WERI-Rb-1 (cell line): ENCODE data around the gene HSPB2.

Experiments used
- DNase-seq: peaks from one replicate; pipeline ENCODE4 v3.0.0-alpha.2; 2020
- H3K27ac ChIP-seq: fragments of 250-450 bp; sonication (Bioruptor Pico); 2 replicates; pipeline ENCODE4 v1.5.1; 2020; ENCODE audit warnings: mild to moderate bottlenecking, moderate library complexity
- H3K27me3 ChIP-seq: fragments of 250-450 bp; sonication (Bioruptor Pico); 2 replicates; pipeline ENCODE4 v1.5.1; 2021; ENCODE audit warnings: mild to moderate bottlenecking, low read depth, moderate library complexity; ENCODE audit not compliant: insufficient read depth, severe bottlenecking
- H3K36me3 ChIP-seq: fragments of 250-450 bp; sonication (Bioruptor Pico); 2 replicates; pipeline ENCODE4 v1.5.1; 2020; ENCODE audit warnings: mild to moderate bottlenecking, moderate library complexity
- H3K4me3 ChIP-seq: 2 replicates; pipeline ENCODE4 v1.5.1; 2011; ENCODE audit warnings: low read depth, mild to moderate bottlenecking, control low read depth, low read length
- H3K9me3 ChIP-seq: fragments of 250-450 bp; sonication (Bioruptor Pico); 2 replicates; pipeline ENCODE4 v1.5.1; 2021; ENCODE audit warnings: mild to moderate bottlenecking, moderate library complexity; ENCODE audit not compliant: severe bottlenecking
- TF ChIP-seq, protein P1 (sequence below): IDR thresholded peaks from 2 replicates; pipeline ENCODE4 v1.5.1; 2011; ENCODE audit warnings: low read depth, mild to moderate bottlenecking, control low read depth, inconsistent platforms, low read length

HSPB2 gene

GRCh38 chr11:111944139-111944538, 31.6 kb downstream of the HSPB2 start:
- H3K4me3 ChIP-seq = no peak overlapping the region
- DNase-seq = no peak
- peaks cover 18% of the 10 kb centered on the region for H3K36me3 ChIP-seq
- no peak overlapping the region for H3K27ac ChIP-seq
- no peaks in the 10 kb centered on the region for H3K9me3 ChIP-seq
- TF ChIP-seq, protein P1, sequence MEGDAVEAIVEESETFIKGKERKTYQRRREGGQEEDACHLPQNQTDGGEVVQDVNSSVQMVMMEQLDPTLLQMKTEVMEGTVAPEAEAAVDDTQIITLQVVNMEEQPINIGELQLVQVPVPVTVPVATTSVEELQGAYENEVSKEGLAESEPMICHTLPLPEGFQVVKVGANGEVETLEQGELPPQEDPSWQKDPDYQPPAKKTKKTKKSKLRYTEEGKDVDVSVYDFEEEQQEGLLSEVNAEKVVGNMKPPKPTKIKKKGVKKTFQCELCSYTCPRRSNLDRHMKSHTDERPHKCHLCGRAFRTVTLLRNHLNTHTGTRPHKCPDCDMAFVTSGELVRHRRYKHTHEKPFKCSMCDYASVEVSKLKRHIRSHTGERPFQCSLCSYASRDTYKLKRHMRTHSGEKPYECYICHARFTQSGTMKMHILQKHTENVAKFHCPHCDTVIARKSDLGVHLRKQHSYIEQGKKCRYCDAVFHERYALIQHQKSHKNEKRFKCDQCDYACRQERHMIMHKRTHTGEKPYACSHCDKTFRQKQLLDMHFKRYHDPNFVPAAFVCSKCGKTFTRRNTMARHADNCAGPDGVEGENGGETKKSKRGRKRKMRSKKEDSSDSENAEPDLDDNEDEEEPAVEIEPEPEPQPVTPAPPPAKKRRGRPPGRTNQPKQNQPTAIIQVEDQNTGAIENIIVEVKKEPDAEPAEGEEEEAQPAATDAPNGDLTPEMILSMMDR = no peak
- H3K27me3 ChIP-seq = no peaks in the 10 kb centered on the region

DNA sequence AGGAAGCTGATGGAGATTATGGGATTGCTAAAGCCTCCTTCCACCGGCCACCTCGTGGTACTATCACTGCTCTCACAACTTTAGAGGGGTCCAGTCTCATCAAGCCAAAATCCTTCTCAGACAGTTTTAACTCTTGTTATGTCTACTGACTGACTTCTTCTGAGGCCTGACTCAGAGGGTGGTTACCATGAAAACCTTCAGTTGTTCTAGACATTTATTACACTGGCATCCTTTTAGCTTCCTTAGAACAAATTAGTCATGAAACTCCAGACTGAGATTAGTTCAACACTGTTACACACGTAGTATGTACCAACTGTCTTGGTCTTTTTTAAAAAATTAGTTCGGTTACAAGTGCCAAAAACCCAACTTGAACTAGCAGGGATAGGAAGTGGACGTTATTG, 32.1 kb downstream of the HSPB2 start:
- no peak overlapping the region for H3K4me3 ChIP-seq
- no peaks in the 10 kb centered on the region for H3K27me3 ChIP-seq
- H3K9me3 ChIP-seq = no peaks in the 10 kb centered on the region
- H3K36me3 ChIP-seq = peaks cover 15% of the 10 kb centered on the region
- TF ChIP-seq, protein P1 = no peak
- no peak for DNase-seq
- H3K27ac ChIP-seq = no peak overlapping the region

- TF ChIP-seq, protein P1 = no peak
Observed at GRCh38 chr11:111945198-111945597, 32.7 kb downstream of the HSPB2 start.

DNA sequence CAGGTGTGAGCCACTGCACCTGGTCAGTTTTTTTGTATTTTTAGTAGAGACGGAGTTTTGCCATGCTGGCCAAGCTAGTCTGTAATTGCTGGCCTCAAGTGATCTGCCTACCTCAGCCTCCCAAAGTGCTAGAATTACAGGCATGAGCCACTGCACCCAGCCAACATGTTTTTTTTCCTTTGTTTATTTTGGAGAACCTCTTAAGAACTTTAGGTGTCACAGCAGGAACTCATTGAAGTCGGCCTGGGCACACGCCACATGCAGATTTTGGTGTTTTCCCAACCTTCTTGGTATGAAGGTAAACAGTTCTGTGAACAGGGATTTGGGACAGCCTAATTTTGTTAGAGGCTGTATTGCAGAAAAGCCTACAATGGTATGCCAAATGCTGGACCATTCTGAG, 34.0 kb downstream of the HSPB2 start:
- Histone ChIP-seq H3K36me3 (peaks cover 15% of the 10 kb centered on the region), H3K27me3 (no peaks in the 10 kb centered on the region), H3K9me3 (no peaks in the 10 kb centered on the region), H3K27ac (no peak overlapping the region), H3K4me3 (no peak overlapping the region)
- DNase-seq = no peak
- TF ChIP-seq, protein P1 = no peak

More at GRCh38 chr11:111945198-111945597, 32.7 kb downstream of the HSPB2 start:
- Histone ChIP-seq H3K9me3 (no peaks in the 10 kb centered on the region), H3K36me3 (peaks cover 15% of the 10 kb centered on the region), H3K27me3 (no peaks in the 10 kb centered on the region), H3K4me3 (no peak overlapping the region), H3K27ac (no peak overlapping the region)
- DNase-seq = no peak

GRCh38 chr11:111947143-111947542, 34.6 kb downstream of the HSPB2 start:
- no peaks in the 10 kb centered on the region for H3K9me3 ChIP-seq
- no peak overlapping the region for H3K27ac ChIP-seq
- no peak for DNase-seq
- H3K27me3 ChIP-seq = no peaks in the 10 kb centered on the region
- no peak overlapping the region for H3K4me3 ChIP-seq
- TF ChIP-seq, protein P1 = no peak
- peaks cover 15% of the 10 kb centered on the region for H3K36me3 ChIP-seq
